Measurements from ENCODE around the gene EME2. TPM values are rescaled to one million over a fixed set of nuclear protein-coding genes. Genes with fewer than 3 reads are reported as not detected.

The EME2 gene
- polyA plus RNA-seq, 3 donors: 5.1 to 5.5 (median 5.2) TPM

GRCh38 chr16:1766231-1766630 lies 6.4 kb upstream of the EME2 start:
- no peak for DNase-seq (ENCODE audit: low read depth in 3 of 3, low spot score in 2 of 3)

- DNase-seq (ENCODE audit: low read depth in 3 of 3, low spot score in 2 of 3): no peak
These were observed 5.9 kb upstream of the EME2 start for GRCh38 chr16:1766701-1767100.

- DNase-seq (ENCODE audit: low read depth in 3 of 3, low spot score in 2 of 3): no peak
These were observed 5.3 kb upstream of the EME2 start for GRCh38 chr16:1767116-1767994.

GRCh38 chr16:1768061-1768766 lies 4.4 kb upstream of the EME2 start:
- DNase-seq (ENCODE audit: low read depth in 3 of 3, low spot score in 2 of 3): no peak

GRCh38 chr16:1768767-1769401 lies 3.7 kb upstream of the EME2 start:
- DNase-seq (ENCODE audit: low read depth in 3 of 3, low spot score in 2 of 3): no peak

- no peak for DNase-seq (ENCODE audit: low read depth in 3 of 3, low spot score in 2 of 3)
These were observed 3.0 kb upstream of the EME2 start for GRCh38 chr16:1769402-1770300.

GRCh38 chr16:1770328-1771187 lies 2.1 kb upstream of the EME2 start:
- DNase-seq (ENCODE audit: low read depth in 3 of 3, low spot score in 2 of 3): no peak

- DNase-seq (ENCODE audit: low read depth in 3 of 3, low spot score in 2 of 3): no peak
These were observed 1.3 kb upstream of the EME2 start, which contains the start of gene NME3 for GRCh38 chr16:1771188-1771863. Gene NME3 (minus strand): TSS chr16:1771543. CDS start chr16:1771534, 9 bp downstream.

- no peak for DNase-seq (ENCODE audit: low read depth in 3 of 3, low spot score in 2 of 3)
These were observed 697 bp upstream of the EME2 start for GRCh38 chr16:1771864-1772361.

GRCh38 chr16:1772908-1773702 lies 495 bp downstream of the EME2 start, which contains the start of gene MRPS34:
Gene MRPS34 (minus strand): TSS chr16:1773134. CDS start chr16:1773119, 15 bp downstream.
- DNase-seq (ENCODE audit: low read depth in 3 of 3, low spot score in 2 of 3): peak in 2 of 3 donors; percentile 69 to 75

- no peak for DNase-seq (ENCODE audit: low read depth in 3 of 3, low spot score in 2 of 3)
These were observed 1.3 kb downstream of the EME2 start for GRCh38 chr16:1773703-1774447.

GRCh38 chr16:1774448-1774780 lies 1.8 kb downstream of the EME2 start:
- DNase-seq (ENCODE audit: low read depth in 3 of 3, low spot score in 2 of 3): no peak

- DNase-seq (ENCODE audit: low read depth in 3 of 3, low spot score in 2 of 3): no peak
These were observed 2.6 kb downstream of the EME2 start for GRCh38 chr16:1775006-1775845.

- no peak for DNase-seq (ENCODE audit: low read depth in 3 of 3, low spot score in 2 of 3)
These were observed 3.4 kb downstream of the EME2 start for GRCh38 chr16:1775846-1776671.

GRCh38 chr16:1776672-1776955 lies 4.0 kb downstream of the EME2 start:
- no peak for DNase-seq (ENCODE audit: low read depth in 3 of 3, low spot score in 2 of 3)

- no peak for DNase-seq (ENCODE audit: low read depth in 3 of 3, low spot score in 2 of 3)
These were observed 4.4 kb downstream of the EME2 start for GRCh38 chr16:1776991-1777374.
